Measurements from ENCODE around the gene GALK2.
"Not testable (repeated sequence)": the region's sequence is repeated elsewhere in the genome, so short reads cannot be mapped to it uniquely, and the experiment has no call there.

GALK2 gene

DNA sequence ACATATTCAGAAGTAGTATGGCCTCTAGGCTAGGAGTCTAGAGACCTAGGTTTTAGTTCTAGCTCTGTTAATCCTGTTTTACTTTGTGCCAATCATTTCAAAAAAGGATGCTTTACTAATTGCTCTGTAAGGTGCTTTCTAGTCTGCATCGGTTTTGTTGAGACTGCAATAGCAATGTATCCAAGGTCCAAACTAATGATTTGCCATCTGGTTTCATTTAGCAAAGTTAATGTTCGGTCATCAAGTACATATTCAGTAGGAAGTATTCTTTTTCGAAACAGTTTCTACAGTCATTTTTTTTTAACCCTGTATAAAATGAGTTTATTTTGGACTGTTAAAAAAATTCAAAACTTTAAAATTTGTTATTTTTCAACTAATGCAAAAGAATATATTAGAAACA is 2.0 kb upstream of the GALK2 start:
- DNase-seq: no peak

DNA sequence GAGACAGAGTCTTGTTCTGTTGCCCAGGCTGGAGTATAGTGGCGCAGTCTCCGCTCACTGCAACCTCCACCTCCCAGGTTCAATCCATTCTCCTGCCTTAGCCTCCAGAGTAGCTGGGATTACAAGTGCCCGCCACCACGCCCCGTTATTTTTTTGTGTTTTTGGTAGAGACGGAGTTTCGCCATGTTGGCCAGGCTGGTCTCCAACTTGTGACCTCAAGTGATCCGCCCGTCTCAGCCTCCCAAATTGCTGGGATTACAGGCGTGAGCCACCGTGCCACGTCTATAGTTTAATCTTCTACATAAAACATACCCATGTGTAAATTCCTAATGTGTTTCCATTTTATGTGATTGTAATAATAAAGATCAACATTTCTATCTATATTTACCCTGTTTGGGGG is 1.7 kb downstream of the GALK2 start:
- DNase-seq: no peak

GRCh38 chr15:49174902-49175301 is 4.9 kb downstream of the GALK2 start:
- no peak for DNase-seq

DNA sequence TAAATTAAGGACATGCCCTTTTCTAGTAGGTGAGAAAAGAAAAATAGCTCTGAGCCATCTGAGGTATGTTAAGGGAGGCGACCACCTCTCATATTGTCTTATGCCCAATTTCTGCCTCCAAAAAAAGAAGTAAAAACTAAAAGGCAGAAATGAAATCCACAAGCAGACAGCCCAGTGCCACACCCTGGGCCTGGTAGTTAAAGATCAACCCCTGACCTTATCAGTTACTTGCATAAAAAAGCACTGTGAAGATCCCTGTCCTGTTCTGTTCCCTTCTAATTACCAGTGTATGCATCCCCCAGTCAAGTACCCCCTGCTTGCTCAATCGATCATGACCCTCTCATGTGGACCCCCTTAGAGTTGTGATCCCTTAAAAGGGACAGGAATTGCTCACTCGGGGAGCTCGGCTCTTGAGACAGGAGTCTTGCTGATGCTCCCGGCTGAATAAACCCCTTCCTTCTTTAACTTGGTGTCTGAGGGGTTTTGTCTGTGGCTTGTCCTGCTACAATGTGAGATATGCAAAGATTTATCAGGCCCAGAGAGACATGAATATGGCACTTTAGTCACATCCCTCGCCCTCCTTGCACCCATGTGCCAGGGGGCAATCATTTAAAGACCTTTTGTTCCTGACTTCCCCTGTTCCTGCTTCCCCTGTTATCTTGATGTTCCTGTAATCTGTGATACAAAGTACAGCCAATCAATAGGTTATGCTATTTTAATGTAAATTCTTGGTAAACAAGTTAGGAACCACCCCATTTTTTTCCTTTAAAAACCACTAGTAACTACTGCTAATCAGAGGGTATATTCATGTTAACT is 5.7 kb downstream of the GALK2 start:
- DNase-seq: not testable (repeated sequence)

DNA sequence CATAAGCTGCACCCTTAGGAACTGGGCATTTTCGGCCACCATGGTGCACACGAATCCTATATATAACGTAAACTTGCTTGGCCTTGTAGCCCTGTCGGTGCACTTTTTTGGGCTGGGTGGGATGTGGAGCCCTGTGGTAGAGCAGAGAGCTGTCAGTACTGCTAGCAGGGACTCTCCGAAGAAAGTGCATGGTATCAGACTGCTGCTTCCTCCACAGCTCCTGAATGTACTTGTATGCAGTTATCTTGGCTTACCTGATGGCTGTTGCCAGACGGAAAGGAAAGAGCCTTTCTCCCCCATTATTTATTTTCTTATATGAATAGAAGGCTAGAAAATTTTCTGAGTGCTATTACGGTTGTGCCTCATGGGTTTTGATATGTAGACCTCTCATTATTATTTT is 8.4 kb downstream of the GALK2 start:
- DNase-seq: no peak

DNA sequence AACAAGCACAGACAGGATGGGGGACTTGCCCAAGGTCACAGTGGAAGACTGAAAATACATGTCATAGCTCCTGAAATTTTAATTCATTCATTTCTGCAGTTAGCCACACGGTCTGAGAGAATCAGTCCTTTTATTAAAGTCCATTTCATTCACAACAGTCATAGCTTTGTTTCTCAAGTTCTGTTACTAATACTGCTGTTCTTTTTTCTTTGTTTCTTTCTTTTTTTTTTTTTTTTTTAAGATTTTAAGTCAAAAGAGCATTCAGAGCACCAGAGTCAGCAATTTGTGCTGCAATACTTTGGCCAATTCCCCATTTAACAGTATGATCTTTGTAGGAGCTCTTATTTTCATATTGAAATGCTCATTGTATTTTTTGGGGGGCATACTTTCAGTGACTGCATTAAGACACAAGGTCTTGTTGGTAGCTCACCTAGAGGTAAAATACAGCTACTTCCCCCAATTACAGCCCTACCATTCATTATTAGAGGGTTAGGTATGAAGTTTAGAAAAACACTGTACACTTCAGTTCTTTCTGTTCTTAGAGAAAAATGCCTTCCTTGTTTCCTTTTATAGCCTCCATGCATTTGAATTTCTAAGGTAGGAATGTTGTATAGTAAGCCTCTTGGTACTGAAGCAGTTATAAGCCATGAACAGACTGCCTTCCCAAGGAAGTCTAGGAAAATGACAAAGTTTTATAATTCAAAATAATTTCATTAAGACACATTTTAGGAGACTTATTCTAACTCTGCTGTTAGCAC is 9.6 kb downstream of the GALK2 start:
- DNase-seq: no peak

- DNase-seq: no peak
These were observed 12.1 kb downstream of the GALK2 start for GRCh38 chr15:49182128-49182527.

- DNase-seq: not testable (repeated sequence)
These were observed 13.7 kb downstream of the GALK2 start for GRCh38 chr15:49183741-49184140.

GRCh38 chr15:49185473-49185872 is 15.4 kb downstream of the GALK2 start:
- no peak for DNase-seq

- DNase-seq: no peak
These were observed 17.6 kb downstream of the GALK2 start for GRCh38 chr15:49187549-49188245.

DNA sequence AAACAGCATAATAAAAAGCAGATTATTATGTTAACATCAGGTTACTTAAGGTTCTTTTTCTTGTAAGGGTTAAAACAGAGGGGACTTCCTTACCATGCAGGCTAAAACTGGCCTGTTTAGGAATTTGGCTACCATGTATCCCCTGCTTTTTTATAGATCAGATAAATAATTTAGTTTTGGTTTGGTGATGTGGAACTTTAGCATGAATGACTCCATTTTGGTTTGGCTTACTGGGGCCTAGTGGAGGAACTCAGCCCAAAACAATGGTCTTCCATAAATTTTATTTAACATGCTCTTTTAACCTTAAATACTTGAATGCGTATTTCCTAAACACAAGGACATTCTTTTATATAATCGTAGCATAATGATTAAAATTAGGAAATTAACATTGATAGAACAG is 18.9 kb downstream of the GALK2 start:
- DNase-seq: no peak

DNA sequence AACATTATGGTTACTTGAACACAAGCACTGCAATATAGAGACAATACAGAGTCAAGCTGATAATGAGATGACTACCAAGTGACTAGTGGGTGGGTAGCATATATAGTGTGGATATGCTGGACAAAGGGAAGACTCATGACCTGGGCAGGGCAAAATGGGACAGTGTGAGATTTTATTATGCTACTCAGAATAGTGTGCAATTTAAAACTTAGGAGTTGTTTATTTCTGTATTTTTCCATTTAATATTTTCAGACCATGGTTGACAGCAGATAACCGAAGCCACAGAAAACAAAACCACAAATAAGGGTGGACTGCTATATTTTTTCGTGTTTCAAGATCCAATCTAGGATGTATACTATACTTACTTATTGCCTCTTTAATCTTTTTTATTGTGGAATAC is 19.6 kb downstream of the GALK2 start:
- no peak for DNase-seq

- no peak for DNase-seq
These were observed 20.5 kb downstream of the GALK2 start for GRCh38 chr15:49190586-49190985.

- no peak for DNase-seq
These were observed 21.8 kb downstream of the GALK2 start for GRCh38 chr15:49191892-49192291.

DNA sequence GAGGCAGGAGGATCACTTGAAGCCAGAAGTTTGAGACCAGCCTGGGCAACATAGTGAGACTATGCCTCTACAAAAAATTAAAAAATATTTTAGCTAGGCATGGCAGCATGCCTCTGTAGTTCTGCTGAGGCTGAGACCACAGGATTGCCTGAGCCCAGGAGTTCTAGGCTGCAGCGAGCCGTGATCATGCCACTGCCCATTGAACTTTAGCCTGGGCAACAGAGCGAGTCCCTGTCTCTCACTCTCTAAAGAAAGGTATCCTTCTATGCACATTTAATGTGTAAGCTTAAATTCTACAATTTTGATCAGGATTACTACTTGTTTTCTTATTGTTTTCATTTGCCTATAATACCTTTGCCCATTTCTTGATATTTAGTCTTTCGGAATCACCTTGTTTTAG is 26.8 kb downstream of the GALK2 start:
- DNase-seq: no peak

GRCh38 chr15:49199666-49200065 is 29.6 kb downstream of the GALK2 start:
- DNase-seq: no peak

- no peak for DNase-seq
These were observed 30.3 kb downstream of the GALK2 start for GRCh38 chr15:49200347-49200746.

GRCh38 chr15:49208102-49208501 is 38.1 kb downstream of the GALK2 start:
- not testable (repeated sequence) for DNase-seq

DNA sequence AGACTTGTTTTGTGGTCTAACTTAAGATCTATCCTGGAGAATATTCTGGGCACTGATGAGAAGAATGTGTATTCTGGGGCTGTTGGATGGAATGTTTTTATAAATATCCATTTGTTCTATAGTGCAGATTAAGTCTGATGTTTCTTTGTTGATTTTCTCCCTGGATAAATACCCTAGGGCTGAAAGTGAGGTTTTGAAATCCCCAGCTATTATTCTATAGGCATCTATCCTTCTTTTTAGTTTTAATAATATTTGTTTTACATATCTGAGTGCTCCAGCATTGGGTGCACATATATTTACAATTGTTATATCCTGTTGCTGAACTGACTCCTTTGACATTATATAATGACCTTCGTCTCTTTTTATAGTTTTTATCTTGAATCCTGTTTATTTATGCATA is 42.9 kb downstream of the GALK2 start:
- DNase-seq: no peak

- DNase-seq: no peak
These were observed 46.0 kb downstream of the GALK2 start for GRCh38 chr15:49215768-49216739.

DNA sequence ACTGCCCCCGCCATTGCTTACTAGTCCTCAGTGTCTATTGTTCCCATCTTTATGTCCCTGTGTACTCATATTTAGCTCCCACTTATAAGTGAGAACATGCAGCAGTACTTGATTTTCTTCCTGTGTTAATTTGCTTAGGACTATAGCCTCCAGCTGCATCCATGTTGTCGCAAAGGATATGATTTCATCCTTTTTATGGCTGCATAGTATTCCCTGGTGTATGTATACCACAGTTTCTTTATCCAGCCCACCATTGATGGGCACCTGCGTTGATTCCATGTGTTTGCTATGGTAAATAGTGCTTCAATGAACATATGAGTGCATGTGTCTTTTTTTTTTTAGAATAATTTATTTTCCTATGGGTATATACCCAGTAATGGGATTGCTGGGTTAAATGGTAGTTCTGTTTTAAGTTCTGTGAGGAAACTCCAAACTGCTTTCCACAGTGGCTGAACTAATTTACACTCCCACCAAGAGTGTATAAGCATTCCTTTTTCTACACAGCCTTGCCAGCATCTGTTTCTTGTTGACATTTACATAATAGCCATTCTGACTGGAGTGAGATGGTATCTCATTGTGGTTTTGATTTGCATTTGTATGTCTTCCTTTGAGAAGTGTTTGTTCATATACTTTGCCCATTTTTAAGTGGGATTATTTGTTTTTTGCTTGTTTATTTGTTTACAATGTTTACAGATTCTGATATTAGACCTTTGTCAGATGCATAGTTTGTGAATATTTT is 53.7 kb downstream of the GALK2 start:
- no peak for DNase-seq
